GM23338 (cell line): ENCODE measurements around the gene KIF21A. TPM values are rescaled to one million over a fixed set of nuclear protein-coding genes. Genes with fewer than 3 reads are reported as not detected.

Source experiments
- ATAC-seq: fragments of 200-7000 bp; cut with Tn5 transposase; 3 replicates; pipeline ENCODE4 v1.9.1; 2020
- DNase-seq: peaks from one replicate; pipeline ENCODE4 v3.0.0-alpha.2; 2015; ENCODE audit warnings: low spot score
- H2AFZ ChIP-seq: fragments of 200-600 bp; sonication (generic); 2 replicates; pipeline ENCODE4 v1.8.0; 2016; ENCODE audit warnings: antibody characterized with exemption, mild to moderate bottlenecking, moderate library complexity
- H3F3A ChIP-seq: fragments of 200-600 bp; sonication (generic); replicated peaks from 2 replicates; pipeline ENCODE4 v1.8.0; 2017; ENCODE audit warnings: antibody characterized with exemption, mixed run types, low read depth
- H3K27ac ChIP-seq: fragments of 200-600 bp; sonication (generic); 2 replicates; pipeline ENCODE4 v1.6.1; 2016; ENCODE audit warnings: low read depth
- H3K27me3 ChIP-seq: fragments of 200-600 bp; sonication (generic); 2 replicates; pipeline ENCODE4 v1.8.0; 2016; ENCODE audit warnings: mild to moderate bottlenecking, mixed run types, moderate library complexity; ENCODE audit not compliant: insufficient read depth
- H3K36me3 ChIP-seq: fragments of 200-600 bp; sonication (generic); 2 replicates; pipeline ENCODE4 v1.8.0; 2016; ENCODE audit warnings: mild to moderate bottlenecking; ENCODE audit not compliant: insufficient read depth
- H3K4me1 ChIP-seq: fragments of 200-600 bp; sonication (generic); 2 replicates; pipeline ENCODE4 v1.8.0; 2016; ENCODE audit warnings: mild to moderate bottlenecking, moderate library complexity; ENCODE audit not compliant: insufficient read depth
- H3K4me2 ChIP-seq: fragments of 200-600 bp; sonication (generic); 2 replicates; pipeline ENCODE4 v1.7.1; 2017; ENCODE audit warnings: mixed run types
- H3K4me3 ChIP-seq: fragments of 200-600 bp; sonication (generic); 2 replicates; pipeline ENCODE4 v1.6.1; 2016; ENCODE audit warnings: mixed run types
- H3K79me2 ChIP-seq: fragments of 200-600 bp; sonication (generic); replicated peaks from 2 replicates; pipeline ENCODE4 v1.8.0; 2017; ENCODE audit warnings: mild to moderate bottlenecking; ENCODE audit not compliant: insufficient read depth
- H3K9me2 ChIP-seq: fragments of 200-600 bp; sonication (generic); 2 replicates; pipeline ENCODE4 v1.8.0; 2017; ENCODE audit not compliant: insufficient read depth
- H4K20me1 ChIP-seq: fragments of 200-600 bp; sonication (generic); replicated peaks from 2 replicates; pipeline ENCODE4 v1.8.0; 2017; ENCODE audit warnings: mild to moderate bottlenecking; ENCODE audit not compliant: insufficient read depth
- H3K27ac Mint-ChIP-seq: 2 replicates; pipeline ENCODE4 v1.8.0; 2020; ENCODE audit warnings: inconsistent platforms, mild to moderate bottlenecking, moderate library complexity, mixed read lengths
- H3K27me3 Mint-ChIP-seq: 3 replicates; pipeline ENCODE4 v1.8.0; 2022; ENCODE audit warnings: low read depth, mild to moderate bottlenecking, moderate library complexity, mixed read lengths, inconsistent platforms; ENCODE audit not compliant: insufficient read depth, poor library complexity
- H3K36me3 Mint-ChIP-seq: 3 replicates; pipeline ENCODE4 v1.8.0; 2021; ENCODE audit warnings: low read depth, mild to moderate bottlenecking, inconsistent platforms, moderate library complexity, mixed read lengths
- H3K4me1 Mint-ChIP-seq: 3 replicates; pipeline ENCODE4 v1.8.0; 2020; ENCODE audit warnings: mild to moderate bottlenecking, inconsistent platforms, mixed read lengths
- H3K4me3 Mint-ChIP-seq: 3 replicates; pipeline ENCODE4 v1.8.0; 2021; ENCODE audit warnings: moderate library complexity, mild to moderate bottlenecking, inconsistent platforms, mixed read lengths
- H3K9me3 Mint-ChIP-seq: 3 replicates; pipeline ENCODE4 v1.8.0; 2020; ENCODE audit warnings: moderate library complexity, mild to moderate bottlenecking, inconsistent platforms, mixed read lengths
- CREB1 ChIP-seq: fragments of 250-450 bp; sonication (Bioruptor Pico); IDR thresholded peaks from 2 replicates; pipeline ENCODE4 v1.5.0; 2020; ENCODE audit warnings: low read depth, mild to moderate bottlenecking, moderate library complexity
- CTCF ChIP-seq, 2 experiments: fragments of 200-600 bp in 1 of 2; sonication (generic) in 1 of 2; conservative IDR thresholded peaks; 2 replicates each; pipeline versions ENCODE4 v1.5.1 to v1.6.1; 2016 to 2017; ENCODE audit warnings: antibody characterized with exemption in 2 of 2, low read depth in 2 of 2, mild to moderate bottlenecking in 2 of 2, moderate library complexity in 1 of 2
- ETS1 ChIP-seq: IDR thresholded peaks from 2 replicates; pipeline ENCODE4 v1.6.1; 2016; ENCODE audit warnings: antibody characterized with exemption
- EZH2 ChIP-seq: fragments of 200-600 bp; sonication (generic); IDR thresholded peaks from one replicate; pipeline ENCODE4 v1.8.0; 2017; ENCODE audit warnings: antibody characterized with exemption, mild to moderate bottlenecking, low read depth; ENCODE audit not compliant: unreplicated experiment
- EZH2phosphoT487 ChIP-seq: fragments of 200-600 bp; sonication (generic); IDR thresholded peaks from one replicate; pipeline ENCODE4 v1.8.1; 2018; ENCODE audit warnings: antibody characterized with exemption; ENCODE audit not compliant: unreplicated experiment
- JUNB ChIP-seq: IDR thresholded peaks from one replicate; pipeline ENCODE4 v1.6.1; 2016; ENCODE audit warnings: antibody characterized with exemption; ENCODE audit not compliant: unreplicated experiment
- NANOG ChIP-seq: IDR thresholded peaks from 2 replicates; pipeline ENCODE4 v1.6.1; 2016; ENCODE audit warnings: antibody characterized with exemption, borderline replicate concordance
- POLR2AphosphoS5 ChIP-seq: IDR thresholded peaks from 2 replicates; pipeline ENCODE4 v1.6.1; 2016; ENCODE audit warnings: antibody characterized with exemption, low read depth
- REST ChIP-seq: IDR thresholded peaks from one replicate; pipeline ENCODE4 v1.6.1; 2018; ENCODE audit warnings: antibody characterized with exemption; ENCODE audit not compliant: unreplicated experiment
- STAT1 ChIP-seq: IDR thresholded peaks from one replicate; pipeline ENCODE4 v1.6.1; 2016; ENCODE audit warnings: antibody characterized with exemption; ENCODE audit not compliant: unreplicated experiment
- ZNF114 ChIP-seq: fragments of 250-450 bp; sonication (Bioruptor Pico); IDR thresholded peaks from 2 replicates; pipeline ENCODE4 v1.5.0; 2020; ENCODE audit warnings: mild to moderate bottlenecking, moderate library complexity
- ZNF331 ChIP-seq: fragments of 250-450 bp; sonication (Bioruptor Pico); IDR thresholded peaks from 2 replicates; pipeline ENCODE4 v1.5.0; 2020; ENCODE audit warnings: low read depth, mild to moderate bottlenecking, moderate library complexity
- ZNF462 ChIP-seq: fragments of 250-450 bp; sonication (Bioruptor Pico); IDR thresholded peaks from 2 replicates; pipeline ENCODE4 v1.5.0; 2020; ENCODE audit warnings: mild to moderate bottlenecking, moderate library complexity
- polyA plus RNA-seq: library from polyadenylated mRNA; unstranded; fragments of >200 nt; fragmentation: Nextera tagmentation; extraction: Ambion mirVana; gene quantifications from 2 replicates; pipeline ENCODE4 v1.2.1, GENCODE V29; 2016
- total RNA-seq: library from RNA; depleted of rRNA; stranded (reverse); fragments of >200 nt; shearing (Covaris generic); gene quantifications from 2 replicates; pipeline ENCODE4 v1.2.3, GENCODE V29; 2014

The KIF21A gene
- total and polyA plus RNA-seq, 2 experiments from 2014 or later: 28.8 to 32.0 TPM

DNA sequence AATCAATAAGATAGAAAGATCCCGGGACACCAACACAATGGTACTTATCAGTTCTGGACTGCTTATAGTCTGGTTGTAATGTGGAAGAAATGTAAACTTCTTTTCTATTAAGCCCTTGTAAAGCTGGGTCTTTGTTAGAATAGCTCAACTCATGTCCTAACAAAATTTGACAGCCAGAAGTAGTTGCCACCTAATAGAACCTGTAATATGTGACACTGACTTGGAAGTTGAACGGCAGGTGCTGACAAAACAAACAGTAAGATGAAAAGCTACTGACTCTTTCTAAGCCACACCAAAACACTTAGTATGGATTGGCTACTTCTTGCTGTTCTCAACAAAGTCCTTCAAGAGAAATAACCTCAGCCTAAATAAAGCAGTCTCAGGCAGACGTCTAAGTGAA lies 56.6 kb downstream of the KIF21A start:
- Histone ChIP-seq H3K4me3 (no peak overlapping the region), H3F3A (no peaks in the 10 kb centered on the region), H4K20me1 (no peaks in the 10 kb centered on the region), H3K27me3 (no peaks in the 10 kb centered on the region), H3K4me2 (no peak overlapping the region), H3K4me1 (peaks cover 26% of the 10 kb centered on the region), H2AFZ (no peak overlapping the region), H3K27ac (no peak overlapping the region), H3K79me2 (peaks cover 26% of the 10 kb centered on the region), H3K9me2 (peaks cover 15% of the 10 kb centered on the region), H3K36me3 (no peaks in the 10 kb centered on the region)
- ATAC-seq (no peak), DNase-seq (no peak)
- Mint-ChIP-seq H3K36me3 (peaks cover 16% of the 10 kb centered on the region; the same call in 2 of the 3 replicates), H3K4me3 (no peak overlapping the region), H3K27me3 (no peaks in the 10 kb centered on the region), H3K9me3 (no peaks in the 10 kb centered on the region), H3K27ac (no peak overlapping the region), H3K4me1 (peaks cover 26% of the 10 kb centered on the region)
- TF ChIP-seq EZH2 (no peak), JUNB (no peak), ZNF114 (CRISPR knock-in tag) (no peak), NANOG (no peak), CREB1 (CRISPR knock-in tag) (no peak), EZH2phosphoT487 (no peak), REST (no peak), POLR2AphosphoS5 (no peak), ETS1 (no peak), STAT1 (no peak), ZNF462 (no peak), CTCF (conservative IDR thresholded peaks at IDR 0.05; ENCODE audit: low read depth in 2 of 2) (no peak), ZNF331 (CRISPR knock-in tag) (no peak)
